LNCaP clone FGC (cell line): ENCODE data around the gene SLC25A26.

Source experiments
- DNase-seq: peaks from one replicate; pipeline ENCODE4 v3.0.0-alpha.2; 2011; ENCODE audit warnings: low read depth
- H3K4me3 ChIP-seq: 2 replicates; pipeline ENCODE4 v1.5.1; 2011; ENCODE audit warnings: mild to moderate bottlenecking, low read depth, low read length, control low read depth
- TF ChIP-seq, protein P1 (sequence below): IDR thresholded peaks from 2 replicates; pipeline ENCODE4 v1.5.1; 2012; ENCODE audit warnings: mild to moderate bottlenecking; ENCODE audit not compliant: control insufficient read depth, insufficient read depth; ENCODE audit errors: extremely low read depth

SLC25A26 gene

DNA sequence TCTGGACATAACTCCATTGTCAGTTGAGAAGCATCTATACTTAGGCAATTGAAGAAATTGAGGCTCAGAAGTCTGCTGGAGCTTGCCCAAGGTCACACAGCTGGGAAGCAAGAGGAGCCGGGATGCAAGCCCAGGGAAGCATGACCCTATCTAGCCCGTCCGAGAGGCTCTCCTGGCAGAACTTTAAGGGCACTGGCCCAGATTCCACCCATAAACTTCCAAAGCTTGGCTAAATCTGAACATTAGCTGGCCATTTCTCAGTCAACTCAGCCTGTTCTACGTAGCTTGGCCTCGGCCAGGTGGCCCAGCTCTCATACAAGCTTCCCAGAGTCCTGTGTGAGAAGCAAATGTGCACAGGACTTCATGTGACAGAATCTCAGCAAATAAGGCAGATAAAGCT, 204.2 kb downstream of the SLC25A26 start:
- no peak overlapping the region for H3K4me3 ChIP-seq
- DNase-seq, result peak; percentile 95
- TF ChIP-seq, protein P1, sequence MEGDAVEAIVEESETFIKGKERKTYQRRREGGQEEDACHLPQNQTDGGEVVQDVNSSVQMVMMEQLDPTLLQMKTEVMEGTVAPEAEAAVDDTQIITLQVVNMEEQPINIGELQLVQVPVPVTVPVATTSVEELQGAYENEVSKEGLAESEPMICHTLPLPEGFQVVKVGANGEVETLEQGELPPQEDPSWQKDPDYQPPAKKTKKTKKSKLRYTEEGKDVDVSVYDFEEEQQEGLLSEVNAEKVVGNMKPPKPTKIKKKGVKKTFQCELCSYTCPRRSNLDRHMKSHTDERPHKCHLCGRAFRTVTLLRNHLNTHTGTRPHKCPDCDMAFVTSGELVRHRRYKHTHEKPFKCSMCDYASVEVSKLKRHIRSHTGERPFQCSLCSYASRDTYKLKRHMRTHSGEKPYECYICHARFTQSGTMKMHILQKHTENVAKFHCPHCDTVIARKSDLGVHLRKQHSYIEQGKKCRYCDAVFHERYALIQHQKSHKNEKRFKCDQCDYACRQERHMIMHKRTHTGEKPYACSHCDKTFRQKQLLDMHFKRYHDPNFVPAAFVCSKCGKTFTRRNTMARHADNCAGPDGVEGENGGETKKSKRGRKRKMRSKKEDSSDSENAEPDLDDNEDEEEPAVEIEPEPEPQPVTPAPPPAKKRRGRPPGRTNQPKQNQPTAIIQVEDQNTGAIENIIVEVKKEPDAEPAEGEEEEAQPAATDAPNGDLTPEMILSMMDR, result no peak

DNA sequence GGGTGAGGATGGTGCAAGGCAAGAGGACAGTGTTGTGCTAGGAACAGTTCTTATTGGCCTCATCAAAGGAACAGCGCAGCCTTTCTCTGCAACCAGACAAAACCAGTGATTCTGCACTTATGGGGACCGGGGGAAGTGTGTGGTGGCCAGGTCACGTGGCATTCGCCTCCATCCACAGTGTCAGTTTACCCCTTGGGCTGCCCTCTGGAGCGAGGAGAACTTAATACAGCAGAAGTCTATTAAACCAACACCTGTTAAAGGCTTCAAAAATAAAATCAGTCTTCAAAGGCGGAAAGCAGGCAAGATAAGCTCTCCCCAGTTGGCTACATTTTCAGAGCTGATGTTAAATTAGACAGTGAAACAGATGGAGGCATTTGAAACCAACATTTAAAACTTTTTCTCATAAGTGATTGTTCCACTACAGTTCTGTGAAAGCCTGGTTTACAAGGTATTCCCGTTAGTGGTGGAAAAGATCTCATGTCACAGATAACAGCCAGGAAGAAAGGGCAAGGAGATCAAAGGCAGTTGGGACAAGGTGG, 204.8 kb downstream of the SLC25A26 start:
- no peak for DNase-seq
- TF ChIP-seq, protein P1, result no peak
- H3K4me3 ChIP-seq, result no peak overlapping the region

DNA sequence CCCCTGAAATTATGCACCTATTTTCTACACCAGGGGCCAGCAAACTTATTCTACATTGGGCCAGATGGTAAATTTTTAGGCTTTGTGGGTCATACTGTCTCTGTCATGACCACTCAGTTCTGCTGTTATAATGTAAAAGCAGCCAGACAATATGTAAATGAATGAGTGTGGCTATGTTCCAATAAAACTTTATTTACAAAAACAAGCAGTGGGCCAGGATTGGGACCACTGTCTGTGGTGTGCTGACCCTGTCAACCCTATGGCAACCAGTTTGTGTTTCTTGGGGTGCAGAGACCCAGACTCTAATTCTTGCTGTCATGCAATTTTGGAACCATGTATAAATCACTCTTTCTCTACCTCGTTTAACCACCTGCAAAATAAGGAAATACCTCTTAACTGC, 205.3 kb downstream of the SLC25A26 start:
- DNase-seq, result no peak
- TF ChIP-seq, protein P1, result no peak

DNA sequence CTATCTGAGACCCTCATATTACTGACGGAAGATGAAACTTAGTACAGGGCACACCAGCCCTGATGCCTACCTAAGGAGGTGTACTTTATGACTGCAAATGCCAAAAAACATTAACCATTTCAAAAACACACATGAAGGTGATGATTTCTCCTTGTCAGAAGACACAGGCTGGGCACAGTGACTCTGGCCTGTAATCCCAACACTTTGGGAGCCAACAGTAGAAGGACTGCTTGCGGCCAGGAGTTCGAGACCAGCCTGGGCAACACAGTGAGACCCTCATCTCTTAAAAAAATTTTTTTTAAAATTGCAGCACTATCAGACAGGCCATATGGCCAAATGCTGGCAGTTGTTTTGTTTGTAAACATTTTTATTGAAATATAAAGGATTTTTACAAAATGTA, 206.6 kb downstream of the SLC25A26 start:
- DNase-seq, result no peak
- TF ChIP-seq, protein P1, result no peak

More for the DNA sequence above, 205.3 kb downstream of the SLC25A26 start:
- H3K4me3 ChIP-seq, result no peak overlapping the region

DNA sequence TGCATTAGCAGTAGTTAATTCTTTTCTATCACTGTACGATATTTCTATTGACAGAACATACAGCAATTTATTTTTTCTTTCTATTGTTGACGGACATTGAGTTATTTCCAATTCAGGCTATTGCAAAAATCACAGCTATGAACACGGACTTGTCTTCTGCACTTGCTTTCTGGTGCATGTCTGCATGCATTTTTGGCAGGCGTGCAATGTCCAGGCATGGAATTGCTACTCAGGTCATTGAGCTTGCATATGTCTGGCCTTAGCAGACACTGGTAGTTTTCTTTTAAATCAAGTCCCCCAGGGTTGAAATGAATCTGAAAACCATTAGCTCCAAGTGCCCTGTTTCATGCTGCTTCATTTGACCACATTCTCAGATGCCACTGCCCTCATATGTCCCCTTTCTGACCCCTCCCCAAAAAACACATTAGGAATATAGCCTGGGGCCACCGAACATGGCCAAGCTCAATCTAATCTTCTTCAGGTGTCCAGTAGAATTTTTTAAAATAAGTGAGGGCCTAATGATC, 207.2 kb downstream of the SLC25A26 start:
- peak overlapping the region; percentile 7 for H3K4me3 ChIP-seq
- TF ChIP-seq, protein P1, result no peak

More for the DNA sequence above, 206.6 kb downstream of the SLC25A26 start:
- H3K4me3 ChIP-seq, result no peak overlapping the region

More for the DNA sequence above, 207.2 kb downstream of the SLC25A26 start:
- no peak for DNase-seq
